ENCODE measurements around the gene TICRR. TPM values are rescaled to one million over a fixed set of nuclear protein-coding genes. Genes with fewer than 3 reads are reported as not detected.
A peak's percentile ranks its signal among the peaks of the same experiment; 100 is the strongest.

Gene TICRR
- total and polyA plus RNA-seq, 2 of the 8 experiments (the other 6 are each of a cell fraction or from before 2014, with no cell fraction given), result 13.1 to 34.8 TPM

DNA sequence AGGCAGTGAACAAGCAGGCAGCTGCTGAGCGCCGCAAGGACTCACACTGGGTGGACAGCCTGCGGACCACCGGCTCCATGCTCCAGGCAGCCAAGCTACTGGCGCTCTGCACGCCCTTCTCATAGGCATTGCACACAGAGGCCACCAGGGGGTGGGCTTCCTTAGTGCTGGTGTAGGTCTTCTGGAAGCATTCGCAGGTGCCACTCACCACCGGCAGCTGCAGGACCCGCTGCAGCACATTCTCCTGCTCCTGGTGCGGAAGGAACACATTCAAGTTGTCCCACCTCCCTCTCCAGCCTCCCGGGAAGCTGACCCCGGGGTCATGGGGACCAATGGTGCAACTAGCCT lies 97.9 kb downstream of the TICRR start:
- Histone ChIP-seq H3K23me2 (ENCODE audit: low read depth, low read length) (no peaks in the 10 kb centered on the region), H3K27me3 (replicated peaks in 1 of 4; ENCODE audit: control insufficient read depth in 3 of 4, extremely low read depth in 1 of 4, insufficient read depth in 3 of 4, low read length in 3 of 4) (peaks cover 0 to 3% (median 0%) of the 10 kb centered on the region in 4 experiments; a peak in 2 of 7 replicates), H3K4me3 (ENCODE audit: extremely low read depth in 1 of 4, insufficient read depth in 2 of 4, low read depth in 3 of 4, low read length in 4 of 4) (no peak overlapping the region), H3K4me1 (replicated peaks in 1 of 4; ENCODE audit: control insufficient read depth in 3 of 4, insufficient read depth in 4 of 4, low read length in 3 of 4) (no peaks in the 10 kb centered on the region; a peak in 1 of 7 replicates), H3K4ac (replicated peaks; ENCODE audit: insufficient read length, low read depth, low read length) (no peak overlapping the region), H3K14ac (ENCODE audit: insufficient read length) (no peak overlapping the region), H3K56ac (replicated peaks; ENCODE audit: insufficient read length, low read depth, low read length) (no peak overlapping the region), H4K20me1 (replicated peaks in 1 of 2; ENCODE audit: control insufficient read depth in 1 of 2, insufficient read depth in 2 of 2, low read length in 2 of 2) (no peaks in the 10 kb centered on the region), H2AFZ (ENCODE audit: low read length) (0 out of 2 replicates have a peak overlapping the region, but pooled peaks have one; percentile 37), H2BK20ac (ENCODE audit: low read length) (no peak overlapping the region), H2BK12ac (ENCODE audit: low read depth, low read length) (0 out of 2 replicates have a peak overlapping the region, but pooled peaks have one; percentile 5), H3K18ac (ENCODE audit: extremely low read depth, low read length) (no peak overlapping the region), H3K79me2 (ENCODE audit: control insufficient read depth in 1 of 2, insufficient read depth in 2 of 2, low read length in 2 of 2) (no peaks in the 10 kb centered on the region), H3K79me1 (ENCODE audit: low read depth, low read length) (no peaks in the 10 kb centered on the region), H2BK15ac (ENCODE audit: low read length) (0 out of 2 replicates have a peak overlapping the region, but pooled peaks have one; percentile 62), H3K4me2 (ENCODE audit: insufficient read depth in 1 of 2, low read depth in 2 of 2, low read length in 2 of 2) (no peak overlapping the region; a peak in 1 of 4 replicates), H3K27ac (ENCODE audit: low read depth, low read length) (no peak overlapping the region), H4K91ac (replicated peaks; ENCODE audit: insufficient read length, low read length) (no peak overlapping the region), H3K9ac (replicated peaks in 1 of 4; ENCODE audit: extremely low read depth in 1 of 4, low read depth in 3 of 4, low read length in 3 of 4) (no peak overlapping the region), H2BK5ac (ENCODE audit: low read depth, low read length) (no peak overlapping the region), H3K23ac (ENCODE audit: insufficient read length) (no peak overlapping the region), H4K5ac (ENCODE audit: insufficient read length, low read depth, low read length) (no peak overlapping the region), H2AK5ac (ENCODE audit: low read depth, low read length) (no peak overlapping the region), H3K36me3 (ENCODE audit: control insufficient read depth in 2 of 4, insufficient read depth in 4 of 4, low read length in 3 of 4) (no peaks in the 10 kb centered on the region), H2BK120ac (replicated peaks; ENCODE audit: low read depth, low read length) (no peak overlapping the region), H3K9me3 (ENCODE audit: insufficient read depth in 2 of 2, low read depth in 1 of 2, low read length in 1 of 2) (no peaks in the 10 kb centered on the region), H4K8ac (ENCODE audit: extremely low read depth, insufficient read depth, low read length) (no peak overlapping the region)
- FAIRE-seq (peak; percentile 93), DNase-seq (ENCODE audit: low read depth in 1 of 2, low spot score in 2 of 2) (peak in 1 of 2 experiments; percentile 85)
- POLR2A ChIA-PET (ENCODE audit: partially characterized antibody), result no interaction called here
- CTCF ChIA-PET (ENCODE audit: partially characterized antibody), result interaction anchor here (0.6 to 6.6 kb wide), 26 partner anchors 8 to 775 kb away, joined by 3 to 43 read pairs (median 4); partner anchors contain the start of genes PEX11A and WDR93
- WGBS, 2 experiments (ENCODE audit: extremely low coverage in 1 of 2, insufficient coverage in 1 of 2, insufficient read length in 1 of 2, insufficient replicate concordance in 2 of 2, low coverage in 1 of 2, low lambda C conversion rate in 2 of 2, missing lambda C conversion rate in 1 of 2), result 46% methylated on average over 12 of the region's 12 CpGs; no CpG with 5 or more reads in 1 of the 2 experiments
- TF ChIP-seq, protein P1, sequence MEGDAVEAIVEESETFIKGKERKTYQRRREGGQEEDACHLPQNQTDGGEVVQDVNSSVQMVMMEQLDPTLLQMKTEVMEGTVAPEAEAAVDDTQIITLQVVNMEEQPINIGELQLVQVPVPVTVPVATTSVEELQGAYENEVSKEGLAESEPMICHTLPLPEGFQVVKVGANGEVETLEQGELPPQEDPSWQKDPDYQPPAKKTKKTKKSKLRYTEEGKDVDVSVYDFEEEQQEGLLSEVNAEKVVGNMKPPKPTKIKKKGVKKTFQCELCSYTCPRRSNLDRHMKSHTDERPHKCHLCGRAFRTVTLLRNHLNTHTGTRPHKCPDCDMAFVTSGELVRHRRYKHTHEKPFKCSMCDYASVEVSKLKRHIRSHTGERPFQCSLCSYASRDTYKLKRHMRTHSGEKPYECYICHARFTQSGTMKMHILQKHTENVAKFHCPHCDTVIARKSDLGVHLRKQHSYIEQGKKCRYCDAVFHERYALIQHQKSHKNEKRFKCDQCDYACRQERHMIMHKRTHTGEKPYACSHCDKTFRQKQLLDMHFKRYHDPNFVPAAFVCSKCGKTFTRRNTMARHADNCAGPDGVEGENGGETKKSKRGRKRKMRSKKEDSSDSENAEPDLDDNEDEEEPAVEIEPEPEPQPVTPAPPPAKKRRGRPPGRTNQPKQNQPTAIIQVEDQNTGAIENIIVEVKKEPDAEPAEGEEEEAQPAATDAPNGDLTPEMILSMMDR (IDR thresholded peaks at IDR 0.05; ENCODE audit: control extremely low read depth in 1 of 3, insufficient read depth in 1 of 3, low read depth in 1 of 3, low read length in 3 of 3), result peak; percentile 84 to 94 (median 93)
- TF ChIP-seq CREB1 (IDR thresholded peaks at IDR 0.05) (peak; percentile 20; the same call in 1 of the 2 replicates), KDM1A (IDR thresholded peaks at IDR 0.05; ENCODE audit: borderline replicate concordance, low read length) (0 out of 2 replicates have a peak, but pooled peaks have one; percentile 19), YY1 (IDR thresholded peaks at IDR 0.05; ENCODE audit: low read depth, low read length) (0 out of 2 replicates have a peak, but pooled peaks have one; percentile 40), RBBP5 (IDR thresholded peaks at IDR 0.05; ENCODE audit: borderline replicate concordance, low read depth, low read length) (no peak), TCF12 (IDR thresholded peaks at IDR 0.05; ENCODE audit: low read depth, low read length) (0 out of 2 replicates have a peak, but pooled peaks have one; percentile 22), RAD21 (IDR thresholded peaks at IDR 0.05 in 1 of 2, conservative IDR thresholded peaks at IDR 0.05 in 1 of 2; ENCODE audit: low read depth in 2 of 2, low read length in 2 of 2) (peak; percentile 58 to 64)
- TF ChIP-seq, protein P2, sequence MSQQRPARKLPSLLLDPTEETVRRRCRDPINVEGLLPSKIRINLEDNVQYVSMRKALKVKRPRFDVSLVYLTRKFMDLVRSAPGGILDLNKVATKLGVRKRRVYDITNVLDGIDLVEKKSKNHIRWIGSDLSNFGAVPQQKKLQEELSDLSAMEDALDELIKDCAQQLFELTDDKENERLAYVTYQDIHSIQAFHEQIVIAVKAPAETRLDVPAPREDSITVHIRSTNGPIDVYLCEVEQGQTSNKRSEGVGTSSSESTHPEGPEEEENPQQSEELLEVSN (IDR thresholded peaks at IDR 0.05), result 0 out of 2 replicates have a peak, but pooled peaks have one; percentile 11
- TF ChIP-seq, protein P3, sequence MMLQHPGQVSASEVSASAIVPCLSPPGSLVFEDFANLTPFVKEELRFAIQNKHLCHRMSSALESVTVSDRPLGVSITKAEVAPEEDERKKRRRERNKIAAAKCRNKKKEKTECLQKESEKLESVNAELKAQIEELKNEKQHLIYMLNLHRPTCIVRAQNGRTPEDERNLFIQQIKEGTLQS (IDR thresholded peaks at IDR 0.05; ENCODE audit: insufficient read depth, low read depth, low read length), result no peak
